Ramos (cell line): ENCODE measurements around the gene SOX8.

Experiments
- in situ Hi-C: fragments of 300-500 bp; cut with MboI; formaldehyde crosslinking; loops from one replicate; pipeline ENCODE4 v1.14.3; 2022; ENCODE audit warnings: low sequenced_read_pairs; ENCODE audit not compliant: unreplicated experiment

Gene SOX8

DNA sequence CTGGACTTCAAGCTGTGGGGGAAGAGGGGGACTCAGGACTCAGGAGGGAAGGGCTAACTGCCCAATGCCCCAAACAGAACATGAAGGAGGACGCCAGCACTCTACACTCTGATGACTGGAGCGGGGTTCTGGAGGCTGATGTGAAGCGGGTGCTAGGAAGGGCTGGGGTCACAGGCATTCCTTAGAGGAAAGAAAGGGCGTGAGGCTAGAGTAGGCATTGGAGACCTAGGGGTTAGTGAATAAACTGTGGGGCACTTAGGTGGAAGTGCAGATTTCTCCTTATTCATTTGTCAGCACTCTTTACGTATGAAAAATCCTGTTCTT, 10.0 kb upstream of the SOX8 start:
- in situ Hi-C loops = no loop called here

DNA sequence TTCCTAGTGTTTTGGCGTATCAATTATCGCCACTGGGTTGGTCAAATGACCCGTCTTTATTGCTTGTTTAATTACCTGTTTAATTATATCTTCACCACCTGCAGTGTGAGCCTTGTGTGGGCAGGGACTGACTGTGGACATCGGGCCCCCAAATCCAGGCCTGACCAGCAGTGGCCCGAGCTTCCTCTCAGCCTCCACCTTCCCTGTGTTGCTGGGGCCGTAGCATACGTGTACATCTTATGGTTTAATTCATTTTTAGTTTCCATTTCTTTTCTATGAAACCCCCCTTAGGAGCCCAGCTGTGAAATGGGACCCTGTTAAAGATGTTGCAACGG, 9.6 kb upstream of the SOX8 start:
- in situ Hi-C loops = no loop called here

DNA sequence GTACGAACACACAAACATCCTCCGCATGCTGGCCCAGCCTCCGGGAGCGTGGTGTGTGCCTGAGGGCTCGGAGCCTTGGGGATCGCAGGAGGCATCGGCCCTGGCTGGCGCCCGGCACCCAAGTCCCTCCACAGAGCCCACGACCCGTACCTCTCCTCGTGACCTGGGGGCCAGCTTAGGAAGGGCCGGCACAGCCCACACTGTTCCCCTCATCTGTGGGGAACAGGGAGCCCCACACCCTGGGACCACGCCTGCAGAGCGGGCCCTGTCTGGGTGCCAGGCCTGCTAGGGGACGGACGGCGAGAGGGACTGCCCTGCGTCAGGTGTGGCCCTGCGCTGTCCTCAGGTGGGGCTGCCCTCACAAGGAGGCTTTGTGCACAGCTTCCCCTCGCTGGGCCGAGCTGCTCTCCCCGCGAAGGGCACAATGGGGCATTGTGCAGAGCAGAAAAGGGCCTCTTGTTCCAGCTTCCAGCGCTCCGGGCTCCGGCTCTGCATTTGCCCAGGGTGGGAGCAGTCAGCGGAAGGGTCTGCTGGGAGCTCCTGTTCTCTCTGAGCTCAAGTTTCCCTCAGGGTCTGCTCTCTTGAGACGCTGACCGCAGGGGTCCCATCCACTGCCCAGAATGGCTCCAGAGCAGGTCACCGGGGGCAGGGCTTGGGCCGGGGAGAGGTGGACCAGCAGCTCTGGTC, 9.1 kb upstream of the SOX8 start:
- in situ Hi-C loops = no loop called here

DNA sequence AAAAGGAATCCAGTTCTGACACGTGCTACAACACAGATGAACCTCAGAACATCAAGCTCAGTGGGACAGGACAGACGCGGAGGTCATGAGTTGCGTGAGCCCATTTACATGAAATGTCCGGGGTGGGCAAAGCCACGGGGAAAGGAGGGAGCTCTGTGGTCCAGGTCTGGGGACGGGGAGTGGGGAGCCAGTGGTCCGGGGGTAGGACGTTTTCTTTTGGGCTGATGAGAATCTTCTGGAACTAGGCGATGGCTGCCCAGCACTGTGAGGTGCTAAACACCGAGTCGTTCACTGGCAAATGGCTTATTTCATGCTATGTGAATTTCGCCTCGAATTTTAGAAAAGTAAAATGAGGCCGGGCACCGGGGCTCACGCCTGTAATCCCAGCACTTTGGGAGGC, 8.2 kb upstream of the SOX8 start:
- in situ Hi-C loops = no loop called here

DNA sequence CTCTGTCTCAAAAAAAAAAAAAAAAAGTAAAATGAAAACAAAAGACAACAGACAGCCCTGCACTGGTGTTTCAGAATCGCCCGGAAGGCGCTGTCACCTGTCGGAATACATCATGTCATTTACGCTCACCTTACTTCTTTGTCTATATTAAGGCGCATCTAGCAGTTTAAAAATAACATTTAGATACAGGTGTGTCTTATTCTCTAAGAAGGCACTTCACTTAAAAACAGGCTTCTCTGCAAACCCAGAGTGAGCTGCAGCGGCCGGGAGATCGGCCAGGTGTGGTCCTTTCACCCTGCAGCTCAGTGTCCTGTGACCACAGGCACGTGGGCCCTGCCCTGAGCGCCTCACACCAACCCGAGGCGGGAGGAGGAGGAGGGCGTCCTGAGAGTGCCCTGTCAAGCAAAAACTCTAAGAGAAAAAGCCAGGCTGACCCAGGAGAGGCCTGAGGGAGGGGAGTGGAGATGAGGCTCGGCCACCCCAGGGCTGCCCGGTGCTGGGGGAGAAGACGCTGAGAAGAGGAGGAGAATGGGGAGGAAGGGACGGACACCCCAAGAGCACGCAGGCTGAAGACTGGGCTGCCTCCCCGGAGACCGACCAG, 7.5 kb upstream of the SOX8 start:
- in situ Hi-C loops = no loop called here

DNA sequence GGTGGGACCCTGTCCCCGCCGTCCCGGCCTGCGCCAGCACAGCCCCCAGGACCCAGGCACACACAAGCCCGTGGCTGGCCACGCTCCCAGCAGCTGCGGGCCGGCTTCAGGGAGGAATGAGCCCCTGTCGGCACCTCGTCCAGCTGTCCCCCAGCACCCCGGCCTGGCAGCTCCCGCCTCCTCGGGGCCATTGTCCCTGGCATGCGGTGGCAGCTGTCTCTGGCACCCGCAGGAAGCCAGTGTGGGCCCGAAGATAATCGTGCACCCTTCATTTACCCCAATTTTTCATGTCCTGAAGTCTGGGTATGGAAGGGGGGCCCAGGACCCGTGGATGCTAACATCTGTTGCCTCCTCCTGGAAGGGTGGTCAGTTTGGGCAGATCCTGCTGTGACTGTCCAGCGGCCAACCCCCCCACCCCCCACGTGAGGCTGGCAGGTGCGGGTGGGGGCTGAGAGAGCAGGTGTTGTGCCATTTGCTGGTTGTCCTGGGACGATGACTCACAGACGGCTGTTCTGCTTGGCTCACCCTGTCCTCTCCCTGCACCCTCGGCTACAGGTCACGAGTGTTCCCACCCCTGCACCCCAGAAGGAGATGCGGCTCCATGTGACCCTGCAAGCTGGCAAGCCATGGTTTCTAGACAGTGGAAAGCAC, 6.8 kb upstream of the SOX8 start:
- in situ Hi-C loops = no loop called here

DNA sequence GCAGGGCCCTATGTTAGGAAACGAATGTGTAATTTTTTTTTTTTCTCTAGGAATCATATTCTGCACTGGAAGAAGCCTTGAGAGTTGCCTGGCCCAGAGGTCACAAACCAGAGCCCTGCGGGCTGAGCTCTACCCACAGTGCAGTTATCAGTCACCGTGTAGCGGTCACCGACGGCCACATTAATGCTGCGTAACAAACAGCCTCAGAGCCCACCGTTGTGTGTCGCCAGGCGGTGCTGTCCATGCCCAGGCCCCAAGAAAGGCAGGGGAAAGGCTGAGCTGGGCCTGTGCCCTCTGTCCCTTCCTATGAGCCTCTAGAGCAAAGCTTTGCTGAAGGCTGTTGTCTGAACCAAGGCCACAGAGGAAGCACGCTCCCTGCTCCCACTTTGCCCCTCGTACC, 6.3 kb upstream of the SOX8 start:
- in situ Hi-C loops = no loop called here

DNA sequence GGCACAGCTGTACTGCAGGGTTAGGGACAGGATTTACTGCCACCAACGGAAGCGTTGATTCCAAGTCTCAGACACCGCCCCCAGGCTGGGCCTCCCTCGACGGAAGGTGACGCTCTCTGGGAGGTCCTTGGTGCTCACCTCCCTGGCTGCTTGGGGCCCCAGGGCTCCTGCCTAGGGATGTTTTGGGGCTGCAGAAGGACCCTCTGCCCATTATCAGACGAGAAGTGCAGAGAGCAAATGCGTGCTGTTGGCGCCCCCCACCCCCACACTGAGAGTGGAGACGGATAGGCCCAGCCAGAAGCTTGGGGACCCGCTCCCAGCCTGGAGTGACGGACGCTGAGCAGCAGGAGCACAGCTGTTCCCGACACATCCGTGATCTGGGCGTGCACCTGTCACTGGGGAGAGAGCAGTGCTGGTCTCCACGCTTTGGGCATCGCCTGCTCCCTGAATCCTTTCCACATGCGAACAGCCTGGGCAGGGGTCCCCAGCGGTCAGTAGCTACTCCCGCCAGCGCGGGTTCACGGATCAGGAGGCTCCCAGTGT, 5.1 kb upstream of the SOX8 start:
- in situ Hi-C loops = no loop called here

DNA sequence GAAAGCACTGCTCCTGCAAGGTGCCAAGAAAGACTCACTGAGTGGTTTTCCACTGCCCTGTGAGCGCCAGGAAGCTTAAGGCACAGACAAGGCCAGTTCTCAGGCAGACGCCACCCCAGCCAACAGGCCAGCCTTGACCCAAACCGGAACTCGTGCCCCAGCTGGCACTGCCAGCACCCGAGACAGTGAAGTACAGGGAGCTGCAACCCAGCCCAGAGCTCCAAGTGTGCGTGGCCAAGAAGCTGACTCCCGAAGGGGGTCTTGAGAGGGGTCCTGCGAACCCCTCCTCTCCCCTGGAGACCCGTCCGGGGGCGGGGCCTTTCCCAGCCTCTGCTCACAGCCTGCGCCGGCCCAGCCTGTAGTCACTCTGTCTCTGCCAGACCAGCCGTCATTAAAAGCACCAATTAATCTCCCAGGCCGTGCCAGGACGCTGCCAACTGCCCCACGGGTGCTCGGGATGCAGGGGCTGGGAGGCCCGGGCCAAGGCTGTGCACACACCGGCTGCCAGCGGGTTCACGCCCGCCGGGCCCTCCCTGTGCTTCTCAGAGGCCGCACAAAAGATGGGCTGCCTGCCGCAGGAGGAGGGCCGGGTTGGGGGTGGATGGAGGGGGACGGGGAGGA, 4.4 kb upstream of the SOX8 start:
- in situ Hi-C loops = no loop called here

DNA sequence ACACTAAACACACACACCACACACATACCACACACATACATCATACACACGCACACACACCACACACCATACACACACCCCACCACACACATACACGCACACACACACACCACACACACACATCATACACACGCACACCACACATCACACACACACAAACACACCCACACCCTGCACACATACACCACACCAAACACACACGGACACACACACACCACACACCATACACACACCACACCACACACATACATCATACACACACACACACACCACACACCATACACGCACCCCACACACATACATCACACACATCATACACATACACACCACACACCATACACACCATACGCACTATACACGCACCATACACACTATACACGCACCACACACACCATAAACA, 3.7 kb upstream of the SOX8 start:
- in situ Hi-C loops = no loop called here

DNA sequence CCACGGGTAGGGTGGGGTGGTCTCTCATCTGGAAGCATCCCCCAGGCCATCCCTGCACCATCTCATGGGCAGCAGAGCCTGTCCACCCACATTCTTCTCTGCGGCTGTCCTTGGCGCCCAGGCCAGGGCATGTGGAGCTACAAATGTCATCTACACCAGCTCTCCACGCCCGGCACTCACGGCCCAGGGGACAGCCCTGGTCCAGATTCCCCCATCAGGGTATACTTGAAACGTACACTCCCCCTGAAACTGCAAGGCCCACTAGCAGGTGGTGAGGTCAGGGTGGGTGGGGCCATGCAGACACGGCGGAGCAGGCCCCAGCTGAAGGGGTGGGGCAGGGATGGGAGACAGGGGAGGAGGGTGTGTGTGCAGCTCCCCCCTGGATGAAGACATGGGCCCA, 3.2 kb upstream of the SOX8 start:
- in situ Hi-C loops = no loop called here

DNA sequence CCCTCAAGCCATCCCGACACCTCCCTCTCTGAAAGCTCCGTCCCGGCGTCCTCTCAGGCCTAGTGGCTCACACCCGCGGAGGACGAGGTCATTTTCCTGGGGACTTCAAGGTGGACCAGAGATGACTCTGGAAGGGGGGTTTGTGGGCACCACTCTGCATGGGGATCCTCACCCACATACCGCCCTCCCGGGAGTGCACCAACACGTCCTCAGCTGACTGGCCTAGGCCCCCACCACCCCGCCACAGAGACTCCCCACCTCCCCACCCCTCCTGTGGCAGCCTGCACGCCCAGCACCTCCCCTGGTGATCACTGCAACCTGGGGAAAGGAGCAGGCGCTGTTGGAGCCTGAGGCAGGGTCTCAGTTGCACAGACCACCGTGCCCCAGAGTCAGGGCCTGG, 2.4 kb upstream of the SOX8 start:
- in situ Hi-C loops = no loop called here

DNA sequence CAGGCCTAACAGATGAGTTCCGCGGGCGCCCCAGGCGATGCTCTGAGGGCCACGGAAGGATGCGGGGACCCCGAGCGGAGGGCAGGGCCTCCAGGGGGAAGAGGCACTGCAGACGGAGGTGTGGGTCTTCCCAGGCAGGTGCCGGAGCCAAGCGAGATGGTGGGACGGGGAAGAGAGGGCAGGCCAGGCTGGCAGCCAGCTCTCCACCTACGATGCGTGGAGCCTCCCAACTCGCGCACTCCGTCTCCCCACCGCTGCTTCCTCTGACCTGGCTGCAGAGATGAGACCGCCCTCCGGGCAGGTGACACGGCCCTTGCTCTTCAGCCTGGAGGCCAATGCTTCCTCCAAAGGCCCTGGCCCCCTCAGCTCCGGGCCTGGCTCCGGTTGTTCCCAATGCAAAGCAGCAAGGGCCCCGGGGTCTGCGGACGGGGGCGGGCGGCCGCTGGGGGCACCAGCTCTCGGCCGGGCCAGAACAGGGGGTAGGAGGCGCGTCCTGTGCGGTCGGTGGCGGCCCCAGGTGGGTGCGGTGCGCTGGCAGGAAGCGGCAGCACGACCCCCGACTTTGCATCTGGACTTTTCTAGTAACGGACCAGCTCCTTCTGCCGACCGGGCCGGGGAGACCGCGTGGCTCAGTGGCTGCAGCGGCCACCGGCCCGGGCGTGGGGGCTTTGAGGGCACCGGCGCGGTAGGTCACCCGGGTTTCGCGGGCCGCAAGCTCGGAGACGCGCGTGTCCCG, 1.5 kb upstream of the SOX8 start:
- in situ Hi-C loops = no loop called here

DNA sequence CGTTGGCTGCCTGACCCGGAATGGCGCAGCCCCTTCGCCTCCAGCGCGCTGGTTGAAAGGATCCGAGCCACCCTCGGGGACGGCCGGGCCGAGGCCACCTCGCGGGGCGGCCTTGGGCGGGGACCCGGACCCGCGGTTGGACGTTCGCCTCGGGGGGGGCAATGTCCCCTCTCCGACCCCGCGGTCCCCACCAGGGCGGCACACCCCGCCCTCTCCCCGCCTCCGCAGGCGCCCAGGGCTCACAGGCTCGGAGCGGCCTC, 1.0 kb upstream of the SOX8 start:
- in situ Hi-C loops = no loop called here

DNA sequence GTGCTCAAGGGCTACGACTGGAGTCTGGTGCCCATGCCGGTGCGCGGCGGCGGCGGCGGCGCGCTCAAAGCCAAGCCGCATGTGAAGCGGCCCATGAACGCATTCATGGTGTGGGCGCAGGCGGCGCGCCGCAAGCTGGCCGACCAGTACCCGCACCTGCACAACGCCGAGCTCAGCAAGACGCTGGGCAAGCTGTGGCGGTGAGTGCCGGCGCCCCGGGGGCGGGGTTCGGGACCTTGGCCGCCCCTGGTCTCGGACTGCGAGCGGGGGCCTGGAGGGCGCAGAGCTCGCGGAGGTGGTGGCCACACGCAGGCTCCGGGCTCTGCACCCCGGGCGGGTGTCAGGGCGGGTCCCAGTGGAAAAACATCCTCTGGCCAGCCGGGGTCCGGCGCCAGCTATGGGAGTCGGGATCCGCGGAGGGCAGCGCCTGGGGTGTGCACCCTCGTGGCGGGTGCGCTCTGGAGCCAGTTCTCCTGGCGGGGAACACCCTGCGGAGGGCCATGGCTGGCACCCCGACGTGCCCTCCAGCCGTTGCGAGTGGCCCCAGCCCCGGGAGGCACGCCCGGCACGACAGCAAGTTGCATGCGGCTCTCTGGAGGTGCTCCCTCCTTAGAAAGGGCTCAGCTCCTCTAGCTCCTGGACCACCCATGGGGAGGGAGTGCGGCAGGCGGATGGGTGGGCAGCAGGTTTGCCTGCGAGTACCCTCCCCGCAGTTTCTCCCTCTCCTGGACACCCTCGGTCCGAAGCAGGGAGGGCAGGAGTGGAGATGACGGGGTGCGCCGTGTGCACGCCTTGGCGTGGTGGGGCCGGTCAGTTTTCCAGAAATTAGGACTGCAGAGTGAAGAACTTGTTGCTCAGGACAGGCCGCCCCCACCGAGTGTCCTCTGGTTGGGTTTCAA, 824 bp downstream of the SOX8 start:
- in situ Hi-C loops = no loop called here

DNA sequence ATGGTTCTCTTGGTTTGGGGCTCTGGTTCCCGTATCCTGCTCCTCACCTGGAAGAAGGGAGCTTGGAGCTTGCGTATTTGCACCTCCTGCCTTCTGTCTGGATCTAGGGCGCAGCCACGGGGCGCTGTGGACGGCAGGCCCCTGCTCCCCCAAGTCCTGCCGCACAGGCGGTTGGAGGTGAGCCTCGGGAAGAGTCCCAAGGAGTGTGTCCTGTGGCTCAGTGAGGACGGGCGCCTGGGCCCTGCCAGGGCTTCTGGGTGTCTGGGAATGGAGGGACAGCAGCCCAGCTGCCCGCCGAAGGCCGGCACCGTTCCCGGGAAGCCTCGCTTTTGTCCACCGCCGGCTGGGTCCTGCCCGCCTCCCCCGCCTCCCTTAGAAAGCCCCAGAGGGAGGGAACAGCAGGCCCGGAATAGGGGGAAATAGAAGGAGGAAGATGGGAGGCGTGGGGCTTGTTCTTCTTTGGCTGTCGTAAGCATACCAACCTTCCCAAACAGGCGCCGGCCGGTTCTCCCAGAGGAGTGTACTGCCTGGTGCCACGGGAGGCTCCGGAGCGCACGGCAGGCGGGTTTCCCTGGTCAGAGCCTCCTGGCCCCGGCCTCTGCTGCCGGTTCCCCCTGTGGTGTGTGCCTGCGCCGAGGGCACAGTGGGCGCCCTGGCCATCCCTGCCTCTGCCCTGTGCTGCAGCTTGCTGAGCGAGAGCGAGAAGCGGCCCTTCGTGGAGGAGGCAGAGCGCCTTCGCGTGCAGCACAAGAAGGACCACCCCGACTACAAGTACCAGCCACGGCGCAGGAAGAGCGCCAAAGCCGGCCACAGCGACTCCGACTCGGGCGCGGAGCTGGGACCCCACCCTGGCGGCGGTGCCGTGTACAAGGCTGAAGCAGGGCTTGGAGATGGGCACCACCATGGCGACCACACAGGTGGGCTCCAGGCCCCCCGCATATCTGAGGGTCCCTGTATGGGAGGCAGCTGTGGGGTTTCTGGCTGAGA, 1.8 kb downstream of the SOX8 start:
- in situ Hi-C loops = no loop called here

DNA sequence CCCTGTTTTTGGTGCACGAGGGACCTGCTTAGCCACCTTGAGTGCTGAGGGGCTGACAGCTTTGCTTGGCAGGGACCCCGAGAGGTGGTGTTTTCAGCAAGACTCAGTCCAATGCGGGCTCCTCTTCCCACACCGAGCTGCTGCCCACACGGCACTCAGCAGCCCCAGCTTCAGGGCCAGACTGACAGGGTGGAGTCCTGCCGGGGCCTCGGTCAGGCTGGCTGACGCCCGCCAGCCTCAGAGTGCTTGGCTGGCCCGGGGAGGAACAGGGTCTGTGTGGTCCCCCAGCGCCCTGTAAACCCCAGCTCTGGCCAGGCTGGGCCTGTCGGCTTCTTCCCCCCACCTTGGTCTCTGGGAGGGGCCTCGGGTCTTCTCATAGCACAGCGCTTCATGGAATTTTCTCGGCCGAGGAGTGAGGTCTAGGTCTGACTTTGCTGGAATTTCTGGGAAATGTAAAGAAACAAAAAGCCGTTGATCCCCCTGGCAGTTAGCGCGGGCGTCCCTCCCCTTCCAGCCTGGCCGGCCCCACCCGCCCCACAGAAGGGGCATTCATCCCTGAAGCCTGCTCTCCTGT, 2.6 kb downstream of the SOX8 start:
- in situ Hi-C loops = no loop called here

DNA sequence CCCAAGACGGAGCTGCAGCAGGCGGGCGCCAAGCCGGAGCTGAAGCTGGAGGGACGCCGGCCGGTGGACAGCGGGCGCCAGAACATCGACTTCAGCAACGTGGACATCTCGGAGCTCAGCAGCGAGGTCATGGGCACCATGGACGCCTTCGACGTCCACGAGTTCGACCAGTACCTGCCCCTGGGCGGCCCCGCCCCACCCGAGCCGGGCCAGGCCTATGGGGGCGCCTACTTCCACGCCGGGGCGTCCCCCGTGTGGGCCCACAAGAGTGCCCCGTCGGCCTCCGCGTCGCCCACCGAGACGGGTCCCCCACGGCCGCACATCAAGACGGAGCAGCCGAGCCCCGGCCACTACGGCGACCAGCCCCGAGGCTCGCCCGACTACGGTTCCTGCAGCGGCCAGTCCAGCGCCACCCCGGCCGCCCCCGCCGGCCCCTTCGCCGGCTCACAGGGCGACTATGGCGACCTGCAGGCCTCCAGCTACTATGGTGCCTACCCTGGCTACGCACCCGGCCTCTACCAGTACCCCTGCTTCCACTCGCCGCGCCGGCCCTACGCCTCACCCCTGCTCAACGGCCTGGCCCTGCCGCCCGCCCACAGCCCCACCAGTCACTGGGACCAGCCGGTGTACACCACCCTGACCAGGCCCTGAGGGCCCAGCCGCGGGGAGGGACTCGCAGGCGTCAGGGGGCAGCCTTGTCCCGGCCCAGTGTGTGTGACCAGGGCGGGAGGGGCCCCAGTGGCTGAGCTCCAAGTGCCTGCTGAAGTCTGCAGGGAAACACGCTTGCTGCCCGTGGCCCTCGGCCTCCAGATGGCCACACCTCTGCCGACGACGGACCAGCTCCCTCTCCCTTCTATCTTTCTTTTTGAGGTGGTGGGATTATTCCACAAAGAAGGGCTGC, 3.4 kb downstream of the SOX8 start:
- in situ Hi-C loops = no loop called here
